ENCODE data around the gene NPNT.

NPNT gene

GRCh38 chr4:105965183-105965800 is 70.0 kb downstream of the NPNT start:
- H3K4me1 ChIP-seq (ENCODE audit: insufficient read depth, low read length, severe bottlenecking) = no peaks in the 10 kb centered on the region
- no peak overlapping the region for H3K4me3 ChIP-seq (ENCODE audit: low read depth, low read length, poor library complexity, severe bottlenecking)
- H3K9ac ChIP-seq (ENCODE audit: low read length) = no peak overlapping the region
- H3K27me3 ChIP-seq (ENCODE audit: insufficient read depth, low read length) = no peaks in the 10 kb centered on the region
- H3K9me3 ChIP-seq (ENCODE audit: low read length) = no peaks in the 10 kb centered on the region
- no peaks in the 10 kb centered on the region for H3K79me2 ChIP-seq (ENCODE audit: insufficient read depth, low read length)
- 0 out of 2 replicates have a peak, but pooled peaks cover 2% of the 10 kb centered on the region for H3K9me2 ChIP-seq (ENCODE audit: low read depth, low read length)
- no peak overlapping the region for H3K4me2 ChIP-seq (ENCODE audit: low read length)
- H2AFZ ChIP-seq (ENCODE audit: low read length) = no peak overlapping the region
- H3F3A ChIP-seq (ENCODE audit: insufficient read depth, low read length) = no peaks in the 10 kb centered on the region
- no peak overlapping the region for H3K27ac ChIP-seq (ENCODE audit: low read depth, low read length, poor library complexity, severe bottlenecking)
- H4K20me1 ChIP-seq (ENCODE audit: insufficient read depth, low read length) = no peaks in the 10 kb centered on the region
- H3K36me3 ChIP-seq (ENCODE audit: insufficient read depth, low read length) = no peaks in the 10 kb centered on the region
- TF ChIP-seq CTCF (IDR thresholded peaks at IDR 0.05; ENCODE audit: low read length) (no peak), EZH2 (IDR thresholded peaks at IDR 0.05; ENCODE audit: borderline replicate concordance, low read length) (no peak)

- no peaks in the 10 kb centered on the region for H3K9me3 ChIP-seq (ENCODE audit: low read length)
- no peaks in the 10 kb centered on the region for H3K27me3 ChIP-seq (ENCODE audit: insufficient read depth, low read length)
- no peaks in the 10 kb centered on the region for H3F3A ChIP-seq (ENCODE audit: insufficient read depth, low read length)
- H3K36me3 ChIP-seq (ENCODE audit: insufficient read depth, low read length) = no peaks in the 10 kb centered on the region
- H3K4me2 ChIP-seq (ENCODE audit: low read length) = no peak overlapping the region
- 0 out of 2 replicates have a peak, but pooled peaks cover 2% of the 10 kb centered on the region for H3K9me2 ChIP-seq (ENCODE audit: low read depth, low read length)
- no peaks in the 10 kb centered on the region for H4K20me1 ChIP-seq (ENCODE audit: insufficient read depth, low read length)
- H3K4me1 ChIP-seq (ENCODE audit: insufficient read depth, low read length, severe bottlenecking) = no peaks in the 10 kb centered on the region
- no peak overlapping the region for H3K4me3 ChIP-seq (ENCODE audit: low read depth, low read length, poor library complexity, severe bottlenecking)
- TF ChIP-seq EZH2 (IDR thresholded peaks at IDR 0.05; ENCODE audit: borderline replicate concordance, low read length) (no peak), CTCF (IDR thresholded peaks at IDR 0.05; ENCODE audit: low read length) (no peak)
- no peak overlapping the region for H3K27ac ChIP-seq (ENCODE audit: low read depth, low read length, poor library complexity, severe bottlenecking)
- H2AFZ ChIP-seq (ENCODE audit: low read length) = no peak overlapping the region
- H3K9ac ChIP-seq (ENCODE audit: low read length) = no peak overlapping the region
- no peaks in the 10 kb centered on the region for H3K79me2 ChIP-seq (ENCODE audit: insufficient read depth, low read length)
These were observed 70.8 kb downstream of the NPNT start for GRCh38 chr4:105966051-105966450.

GRCh38 chr4:105967058-105967658 is 71.9 kb downstream of the NPNT start:
- H3K27ac ChIP-seq (ENCODE audit: low read depth, low read length, poor library complexity, severe bottlenecking) = no peak overlapping the region
- no peaks in the 10 kb centered on the region for H3K9me3 ChIP-seq (ENCODE audit: low read length)
- H3K9me2 ChIP-seq (ENCODE audit: low read depth, low read length) = 0 out of 2 replicates have a peak, but pooled peaks cover 2% of the 10 kb centered on the region
- no peak overlapping the region for H3K4me2 ChIP-seq (ENCODE audit: low read length)
- no peaks in the 10 kb centered on the region for H3K79me2 ChIP-seq (ENCODE audit: insufficient read depth, low read length)
- TF ChIP-seq EZH2 (IDR thresholded peaks at IDR 0.05; ENCODE audit: borderline replicate concordance, low read length) (no peak), CTCF (IDR thresholded peaks at IDR 0.05; ENCODE audit: low read length) (no peak)
- H2AFZ ChIP-seq (ENCODE audit: low read length) = no peak overlapping the region
- no peaks in the 10 kb centered on the region for H3K27me3 ChIP-seq (ENCODE audit: insufficient read depth, low read length)
- no peak overlapping the region for H3K4me3 ChIP-seq (ENCODE audit: low read depth, low read length, poor library complexity, severe bottlenecking)
- H3K4me1 ChIP-seq (ENCODE audit: insufficient read depth, low read length, severe bottlenecking) = no peaks in the 10 kb centered on the region
- H3K36me3 ChIP-seq (ENCODE audit: insufficient read depth, low read length) = no peaks in the 10 kb centered on the region
- H3F3A ChIP-seq (ENCODE audit: insufficient read depth, low read length) = no peaks in the 10 kb centered on the region
- no peak overlapping the region for H3K9ac ChIP-seq (ENCODE audit: low read length)
- H4K20me1 ChIP-seq (ENCODE audit: insufficient read depth, low read length) = no peaks in the 10 kb centered on the region
